ENCODE measurements around the gene NFIX.

NFIX gene

DNA sequence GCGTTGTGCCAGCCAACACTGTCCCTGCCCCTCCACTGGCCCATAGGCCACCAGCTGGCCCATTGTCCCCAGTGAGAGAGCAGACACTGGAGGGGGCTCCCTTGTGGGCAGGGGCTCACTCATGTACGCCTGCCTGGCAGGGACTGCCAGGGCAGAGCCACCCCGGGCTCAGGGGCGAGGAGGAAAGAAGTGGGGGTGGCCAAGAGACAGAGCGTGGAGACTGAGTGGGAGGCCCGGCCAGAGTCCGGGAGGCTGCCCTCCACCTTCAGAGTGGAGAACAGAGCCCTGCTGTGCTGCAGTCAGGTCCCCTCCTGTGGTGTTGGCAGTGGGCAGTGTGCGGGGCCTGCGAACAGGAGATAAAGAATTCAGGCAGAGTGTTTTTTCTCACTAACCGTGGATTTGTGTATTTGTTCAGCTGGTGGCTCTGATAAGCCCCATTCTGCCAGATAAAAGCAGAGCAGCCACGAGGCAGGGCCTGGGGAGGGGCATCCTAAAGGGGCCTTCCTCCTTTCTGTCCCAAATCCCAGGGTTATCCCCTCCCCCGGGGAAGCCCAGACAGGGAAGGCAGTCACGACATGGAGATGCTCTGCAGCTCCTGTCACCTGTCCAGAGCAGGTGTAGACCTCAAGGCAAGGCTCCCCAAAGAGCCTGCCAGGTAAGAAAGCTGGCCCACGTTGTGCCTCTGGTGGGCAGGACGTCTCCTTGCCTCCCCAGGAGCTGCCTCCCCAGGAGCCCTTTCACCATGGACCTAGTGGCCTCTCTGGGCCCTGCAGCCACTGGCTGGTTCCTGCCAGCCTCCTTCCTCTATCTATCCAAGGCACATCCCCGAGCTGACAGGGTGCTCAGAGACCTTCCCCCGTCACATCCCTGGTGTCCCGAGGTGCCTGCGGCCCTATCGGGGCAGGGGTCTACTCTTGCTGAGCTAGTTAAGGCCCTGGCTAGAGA lies 74.4 kb downstream of the NFIX start:
- DNase-seq (ENCODE audit: extremely low read depth in 1 of 2, low read depth in 1 of 2) = no peak

DNA sequence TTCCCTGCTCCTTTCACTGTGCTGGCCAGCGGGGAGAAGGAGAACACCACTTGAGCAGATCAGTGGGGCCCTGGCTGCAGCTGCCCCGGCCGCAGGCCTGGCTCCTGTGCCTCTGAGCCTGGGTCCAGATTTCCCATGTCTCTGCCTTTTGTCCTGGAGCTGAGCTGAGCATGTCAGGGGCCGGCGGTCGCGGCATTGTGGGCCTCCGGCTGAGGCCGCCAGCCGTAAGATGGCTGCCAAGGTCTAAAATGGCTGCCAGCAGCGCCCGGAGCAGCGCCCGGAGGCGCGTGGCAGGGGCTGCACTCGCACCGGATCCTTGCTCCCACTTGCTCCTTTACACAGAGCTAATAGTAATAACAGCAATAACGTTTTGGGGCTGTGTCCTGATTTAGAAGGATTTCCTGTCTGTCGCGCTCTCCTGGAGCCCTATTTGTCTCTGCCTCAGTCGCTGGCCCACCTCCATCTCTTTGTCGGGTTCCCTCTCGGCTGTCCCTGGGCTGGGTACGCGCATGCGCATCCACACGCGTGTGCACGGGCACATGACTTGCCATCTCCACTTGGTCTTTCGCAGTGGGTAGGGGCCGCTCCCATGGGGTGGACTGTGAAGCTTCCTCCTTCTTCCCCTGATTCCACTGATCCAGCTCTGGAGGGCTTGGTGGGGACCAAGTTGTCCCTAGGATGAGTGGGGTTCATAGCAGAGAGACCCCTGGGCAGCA lies 75.3 kb downstream of the NFIX start:
- DNase-seq (ENCODE audit: extremely low read depth in 1 of 2, low read depth in 1 of 2) = no peak

GRCh38 chr19:13071444-13072187 lies 76.3 kb downstream of the NFIX start:
- DNase-seq (ENCODE audit: extremely low read depth in 1 of 2, low read depth in 1 of 2) = no peak

GRCh38 chr19:13072188-13072908 lies 77.1 kb downstream of the NFIX start:
- DNase-seq (ENCODE audit: extremely low read depth in 1 of 2, low read depth in 1 of 2) = no peak

DNA sequence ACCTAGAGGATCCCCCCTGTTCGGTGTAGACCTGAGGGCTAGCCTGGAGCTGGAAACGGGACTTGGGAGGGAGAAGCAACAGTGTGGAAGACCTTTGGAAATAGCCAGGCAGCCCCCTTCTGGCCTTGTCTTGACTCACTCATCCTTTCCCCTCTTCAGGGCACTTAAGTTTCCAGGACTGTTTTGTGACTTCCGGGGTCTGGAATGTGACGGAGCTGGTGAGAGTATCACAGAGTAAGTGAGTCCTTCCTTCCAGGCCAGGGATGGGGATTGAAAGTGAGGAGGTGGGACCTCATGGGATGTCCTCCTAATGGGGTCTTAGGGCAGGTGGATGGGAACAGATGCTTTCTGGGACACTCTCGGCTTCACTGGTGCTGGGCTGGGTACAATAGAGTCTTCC lies 78.0 kb downstream of the NFIX start:
- no peak for DNase-seq (ENCODE audit: extremely low read depth in 1 of 2, low read depth in 1 of 2)

- DNase-seq (ENCODE audit: extremely low read depth in 1 of 2, low read depth in 1 of 2) = no peak
Observed at GRCh38 chr19:13074378-13074777, 79.1 kb downstream of the NFIX start.

- DNase-seq (ENCODE audit: extremely low read depth in 1 of 2, low read depth in 1 of 2) = no peak
Observed at GRCh38 chr19:13076320-13076719, 81.0 kb downstream of the NFIX start.

GRCh38 chr19:13076787-13077186 lies 81.5 kb downstream of the NFIX start:
- DNase-seq (ENCODE audit: extremely low read depth in 1 of 2, low read depth in 1 of 2) = no peak

GRCh38 chr19:13077240-13077639 lies 82.0 kb downstream of the NFIX start:
- no peak for DNase-seq (ENCODE audit: extremely low read depth in 1 of 2, low read depth in 1 of 2)

- DNase-seq (ENCODE audit: extremely low read depth in 1 of 2, low read depth in 1 of 2) = no peak
Observed at GRCh38 chr19:13078381-13078780, 83.1 kb downstream of the NFIX start.

- no peak for DNase-seq (ENCODE audit: extremely low read depth in 1 of 2, low read depth in 1 of 2)
Observed at GRCh38 chr19:13078897-13079541, 83.7 kb downstream of the NFIX start.

DNA sequence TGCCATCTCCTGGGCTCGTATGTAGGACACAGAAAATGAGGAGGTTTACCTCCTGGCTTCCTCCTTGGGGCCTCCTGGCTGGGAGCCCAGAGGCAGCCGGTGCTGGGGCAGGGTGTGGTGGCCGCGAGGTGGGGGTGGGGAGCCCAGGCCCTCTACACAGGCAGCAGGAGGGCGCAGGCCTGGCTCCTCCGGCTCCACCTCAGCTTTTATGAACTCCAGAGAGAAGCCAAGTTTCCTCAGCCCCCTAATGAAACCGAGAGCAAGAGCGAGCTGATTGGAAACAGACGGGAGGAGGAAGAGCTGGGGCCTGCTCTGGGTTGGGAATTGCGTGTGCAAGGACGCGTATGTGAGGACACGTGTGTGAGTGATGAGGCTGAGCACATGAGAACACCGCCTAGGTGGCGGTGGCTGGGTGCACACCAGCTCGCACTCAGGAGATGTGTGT lies 84.3 kb downstream of the NFIX start:
- DNase-seq (ENCODE audit: extremely low read depth in 1 of 2, low read depth in 1 of 2) = no peak

DNA sequence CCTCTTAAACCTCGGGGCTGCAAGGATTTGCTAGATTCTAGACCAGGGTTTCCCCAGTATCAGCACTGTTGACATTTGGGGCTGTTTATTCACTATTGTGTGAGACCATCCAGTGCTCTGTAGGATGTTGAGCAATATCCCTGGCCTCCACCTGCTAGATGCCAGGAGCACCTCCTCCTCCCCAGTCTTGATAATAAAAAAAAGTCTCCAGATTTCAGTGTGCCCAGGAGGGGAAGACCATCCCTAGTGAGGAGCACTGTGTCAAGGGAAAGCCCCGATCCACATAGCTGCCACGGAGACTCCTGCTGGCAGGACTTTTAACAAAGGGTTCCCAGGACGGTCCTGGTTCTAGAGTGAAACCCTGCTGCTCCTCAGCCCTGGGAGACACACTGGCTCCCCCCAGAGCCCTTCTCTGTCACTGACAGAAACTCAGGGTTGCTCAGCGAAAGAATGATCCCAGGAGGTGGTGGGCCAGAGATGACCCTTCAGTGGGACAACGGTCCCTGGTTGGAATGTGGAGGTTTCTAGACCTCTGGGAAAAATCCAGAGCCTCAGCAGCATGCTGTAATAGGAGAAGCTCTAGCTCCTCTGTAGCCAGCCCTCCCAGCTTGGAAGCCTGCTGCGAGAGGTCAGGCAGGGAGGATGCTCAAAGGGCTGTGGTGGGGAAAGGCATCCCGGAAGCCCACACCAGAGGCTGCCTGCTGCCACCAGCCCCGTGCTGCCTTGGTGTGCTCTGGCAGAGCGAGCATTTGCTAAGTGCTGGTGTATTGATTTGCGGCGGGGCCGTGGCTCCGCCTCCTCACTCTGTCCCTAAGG lies 87.1 kb downstream of the NFIX start:
- DNase-seq (ENCODE audit: extremely low read depth in 1 of 2, low read depth in 1 of 2) = no peak

- no peak for DNase-seq (ENCODE audit: extremely low read depth in 1 of 2, low read depth in 1 of 2)
Observed at GRCh38 chr19:13083008-13083404, 87.7 kb downstream of the NFIX start.

- no peak for DNase-seq (ENCODE audit: extremely low read depth in 1 of 2, low read depth in 1 of 2)
Observed at GRCh38 chr19:13083627-13084026, 88.4 kb downstream of the NFIX start.

DNA sequence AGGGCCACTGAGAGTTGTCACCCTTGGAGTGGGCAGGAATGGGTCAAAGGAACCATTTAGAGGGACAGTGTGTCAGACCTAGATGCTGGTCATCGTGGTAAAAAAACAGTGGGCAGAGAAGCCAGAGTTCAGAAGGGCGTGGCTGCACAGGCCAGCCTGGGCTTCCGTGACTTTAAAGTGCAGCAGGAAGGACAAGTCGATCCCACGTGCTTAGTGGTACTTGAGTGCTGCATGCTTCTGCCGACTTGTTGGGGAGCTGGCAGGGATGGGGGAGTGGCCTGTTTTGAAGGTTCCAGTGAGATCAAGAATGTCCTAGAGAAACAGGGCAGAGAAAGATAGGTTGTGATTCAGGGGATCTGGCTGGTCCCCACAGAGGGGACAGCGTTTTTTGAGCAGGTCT lies 90.4 kb downstream of the NFIX start:
- DNase-seq (ENCODE audit: extremely low read depth in 1 of 2, low read depth in 1 of 2) = no peak

DNA sequence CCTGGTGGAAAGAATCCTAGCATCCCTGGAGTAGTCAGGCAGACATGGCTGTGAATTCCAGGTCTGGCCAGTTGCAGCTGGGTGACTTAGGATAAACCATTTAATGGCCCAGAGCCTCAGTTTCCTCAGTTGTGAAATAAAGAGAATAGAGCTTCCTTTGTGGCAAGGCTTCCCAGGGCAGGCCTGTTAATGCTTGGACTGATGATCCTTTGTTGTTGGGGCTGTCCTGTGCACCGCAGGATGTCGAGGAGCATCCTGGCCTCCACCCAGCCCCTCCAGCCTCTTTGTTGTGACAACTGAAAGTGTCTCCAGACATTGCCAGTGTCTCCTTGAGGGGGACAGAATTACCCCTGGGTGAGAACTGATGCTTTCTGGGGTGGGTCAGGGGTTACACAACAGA lies 91.1 kb downstream of the NFIX start:
- DNase-seq (ENCODE audit: extremely low read depth in 1 of 2, low read depth in 1 of 2) = no peak

- no peak for DNase-seq (ENCODE audit: extremely low read depth in 1 of 2, low read depth in 1 of 2)
Observed at GRCh38 chr19:13087295-13087694, 92.0 kb downstream of the NFIX start.

GRCh38 chr19:13087795-13088537 lies 92.7 kb downstream of the NFIX start:
- no peak for DNase-seq (ENCODE audit: extremely low read depth in 1 of 2, low read depth in 1 of 2)
